Endodermal cell (in vitro differentiated cells): ENCODE data around the gene SCRT2. TPM values are rescaled to one million over a fixed set of nuclear protein-coding genes. Genes with fewer than 3 reads are reported as not detected.

Experiments used
- DNase-seq: peaks from one replicate; pipeline ENCODE4 v3.0.0-alpha.2; 2017
- H3K27ac ChIP-seq: 2 replicates; pipeline ENCODE4 v1.5.1; 2013; ENCODE audit warnings: mild to moderate bottlenecking, low read depth, low read length, moderate library complexity
- H3K27me3 ChIP-seq: 2 replicates; pipeline ENCODE4 v1.6.1; 2013; ENCODE audit warnings: mild to moderate bottlenecking, low read length, moderate library complexity; ENCODE audit not compliant: insufficient read depth, control insufficient read depth, poor library complexity, severe bottlenecking
- H3K36me3 ChIP-seq: 2 replicates; pipeline ENCODE4 v1.7.0; 2013; ENCODE audit warnings: mild to moderate bottlenecking, low read length, moderate library complexity; ENCODE audit not compliant: control insufficient read depth, insufficient read depth
- H3K4me1 ChIP-seq: one replicate; pipeline ENCODE4 v1.7.0; 2013; ENCODE audit warnings: low read length; ENCODE audit not compliant: control insufficient read depth, insufficient read depth
- H3K4me3 ChIP-seq: 2 replicates; pipeline ENCODE4 v1.5.1; 2013; ENCODE audit warnings: mild to moderate bottlenecking, low read length, moderate library complexity
- H3K9ac ChIP-seq: 2 replicates; pipeline ENCODE4 v1.6.1; 2013; ENCODE audit warnings: mild to moderate bottlenecking, low read length, moderate library complexity; ENCODE audit not compliant: poor library complexity, severe bottlenecking; ENCODE audit errors: extremely low read depth
- H3K9me3 ChIP-seq: 2 replicates; pipeline ENCODE4 v1.6.1; 2013; ENCODE audit warnings: mild to moderate bottlenecking, low read length, moderate library complexity; ENCODE audit not compliant: control insufficient read depth
- H3K27ac Mint-ChIP-seq: 2 replicates; pipeline ENCODE4 v1.8.0; 2020; ENCODE audit warnings: mixed read lengths
- H3K27me3 Mint-ChIP-seq: 2 replicates; pipeline ENCODE4 v1.8.0; 2021; ENCODE audit warnings: mild to moderate bottlenecking, mixed read lengths; ENCODE audit not compliant: insufficient read depth
- H3K36me3 Mint-ChIP-seq: 2 replicates; pipeline ENCODE4 v1.8.0; 2020; ENCODE audit warnings: low read depth, mixed read lengths
- H3K4me1 Mint-ChIP-seq: 2 replicates; pipeline ENCODE4 v1.8.0; 2020; ENCODE audit warnings: mixed read lengths
- H3K4me3 Mint-ChIP-seq: 2 replicates; pipeline ENCODE4 v1.8.0; 2020; ENCODE audit warnings: mild to moderate bottlenecking, moderate library complexity, mixed read lengths
- H3K9me3 Mint-ChIP-seq: 2 replicates; pipeline ENCODE4 v1.8.0; 2020; ENCODE audit warnings: mild to moderate bottlenecking, mixed read lengths
- CTCF ChIP-seq: fragments of 200-600 bp; sonication (generic); conservative IDR thresholded peaks from 2 replicates; pipeline ENCODE4 v1.5.0; 2021; ENCODE audit warnings: antibody characterized with exemption, mild to moderate bottlenecking
- WGBS, 2 experiments: methylation state at CpG; one replicate each; pipeline versions ENCODE4 v1.1.5 to v1.1.7; 2013; ENCODE audit warnings: missing lambda C conversion rate in 2 of 2, mixed read lengths in 1 of 2; ENCODE audit not compliant: insufficient coverage in 1 of 2, insufficient read length in 1 of 2; 5-methylcytosine and 5-hydroxymethylcytosine counted together
- total RNA-seq, 2 donors: library from RNA; stranded (reverse); fragmentation: NEBNext Ultra II Directional in 1 of 2; extraction: Animal tissue kit (Norgen Biotek cat#: 25700) in 1 of 2; gene quantifications; 2 replicates in 1 of 2; 3 replicates in 1 of 2; pipeline ENCODE4 v1.2.1, GENCODE V29; 2021

Gene SCRT2
- total RNA-seq, 2 donors from 2014 or later: not detected

GRCh38 chr20:664576-664975, 11.0 kb downstream of the SCRT2 start:
- Mint-ChIP-seq H3K36me3 (no peaks in the 10 kb centered on the region), H3K9me3 (peaks cover 1% of the 10 kb centered on the region), H3K27ac (no peak overlapping the region), H3K4me3 (no peak overlapping the region), H3K4me1 (peaks cover 31% of the 10 kb centered on the region), H3K27me3 (peaks cover 62% of the 10 kb centered on the region)
- Histone ChIP-seq H3K4me1 (peaks cover 5% of the 10 kb centered on the region), H3K27me3 (peaks cover 22% of the 10 kb centered on the region), H3K9ac (no peak overlapping the region), H3K36me3 (no peaks in the 10 kb centered on the region), H3K27ac (no peak overlapping the region), H3K9me3 (no peaks in the 10 kb centered on the region), H3K4me3 (no peak overlapping the region)
- no peak for DNase-seq
- WGBS, 2 experiments: 83 to 87% methylated on average over 13 of the region's 13 CpGs
- no peak for TF ChIP-seq CTCF

GRCh38 chr20:664151-664550, 11.5 kb downstream of the SCRT2 start:
- 83 to 91% methylated on average over 31 to 60 of the region's 60 CpGs for WGBS, 2 experiments
- no peak for TF ChIP-seq CTCF
- Mint-ChIP-seq H3K27me3 (peaks cover 62% of the 10 kb centered on the region), H3K4me1 (peaks cover 36% of the 10 kb centered on the region), H3K9me3 (peaks cover 1% of the 10 kb centered on the region), H3K36me3 (no peaks in the 10 kb centered on the region), H3K4me3 (no peak overlapping the region), H3K27ac (no peak overlapping the region)
- H3K36me3 ChIP-seq: no peaks in the 10 kb centered on the region
- peaks cover 5% of the 10 kb centered on the region for H3K4me1 ChIP-seq
- H3K27ac ChIP-seq: no peak overlapping the region
- no peak overlapping the region for H3K4me3 ChIP-seq
- H3K27me3 ChIP-seq: peaks cover 22% of the 10 kb centered on the region
- no peak overlapping the region for H3K9ac ChIP-seq
- no peaks in the 10 kb centered on the region for H3K9me3 ChIP-seq
- DNase-seq: no peak

- no peak overlapping the region for H3K4me3 ChIP-seq
- H3K4me1 Mint-ChIP-seq: peaks cover 38% of the 10 kb centered on the region
- H3K27ac Mint-ChIP-seq: no peak overlapping the region
- H3K4me1 ChIP-seq: peaks cover 5% of the 10 kb centered on the region
- H3K9me3 ChIP-seq: no peaks in the 10 kb centered on the region
- H3K9ac ChIP-seq: no peak overlapping the region
- no peak for TF ChIP-seq CTCF
- no peaks in the 10 kb centered on the region for H3K36me3 Mint-ChIP-seq
- peak; percentile 74 for DNase-seq
- 72 to 88% methylated on average over 53 to 82 of the region's 84 CpGs for WGBS, 2 experiments
- H3K36me3 ChIP-seq: no peaks in the 10 kb centered on the region
- peaks cover 1% of the 10 kb centered on the region for H3K9me3 Mint-ChIP-seq
- H3K27me3 Mint-ChIP-seq: peaks cover 62% of the 10 kb centered on the region
- H3K4me3 Mint-ChIP-seq: no peak overlapping the region
- H3K27me3 ChIP-seq: peaks cover 22% of the 10 kb centered on the region
- H3K27ac ChIP-seq: no peak overlapping the region
Observed at GRCh38 chr20:663315-664090, 12.1 kb downstream of the SCRT2 start.
